Smooth muscle cell (in vitro differentiated cells): ENCODE measurements around the gene SFTPD. TPM values are rescaled to one million over a fixed set of nuclear protein-coding genes. Genes with fewer than 3 reads are reported as not detected.

Source experiments
- DNase-seq: peaks from one replicate; lab custom pipeline; 2025; ENCODE audit not compliant: unreplicated experiment; lab: John Stamatoyannopoulos, UW
- H2AFZ ChIP-seq: fragments of 200-600 bp; sonication (generic); 2 replicates; pipeline ENCODE4 v1.6.0; 2016; ENCODE audit warnings: antibody characterized with exemption, low read depth, mild to moderate bottlenecking
- H3F3A ChIP-seq: fragments of 200-600 bp; sonication (generic); 2 replicates; pipeline ENCODE4 v1.6.0; 2017; ENCODE audit warnings: antibody characterized with exemption, low read depth
- H3K27ac ChIP-seq: fragments of 200-600 bp; sonication (generic); 2 replicates; pipeline ENCODE4 v1.5.1; 2016; ENCODE audit warnings: low read depth, mild to moderate bottlenecking
- H3K27me3 ChIP-seq: fragments of 200-600 bp; sonication (generic); 2 replicates; pipeline ENCODE4 v1.6.1; 2016; ENCODE audit warnings: low read depth, mild to moderate bottlenecking
- H3K36me3 ChIP-seq: fragments of 200-600 bp; sonication (generic); 2 replicates; pipeline ENCODE4 v1.5.1; 2016; ENCODE audit warnings: low read depth
- H3K4me1 ChIP-seq: fragments of 200-600 bp; sonication (generic); 2 replicates; pipeline ENCODE4 v1.5.1; 2016; ENCODE audit warnings: low read depth
- H3K4me2 ChIP-seq: fragments of 200-600 bp; sonication (generic); 2 replicates; pipeline ENCODE4 v1.6.0; 2016; ENCODE audit warnings: mild to moderate bottlenecking
- H3K4me3 ChIP-seq: fragments of 200-600 bp; sonication (generic); 2 replicates; pipeline ENCODE4 v1.5.1; 2016; ENCODE audit warnings: mild to moderate bottlenecking
- H3K79me2 ChIP-seq: fragments of 200-600 bp; sonication (generic); 2 replicates; pipeline ENCODE4 v1.6.0; 2016; ENCODE audit warnings: low read depth, mild to moderate bottlenecking
- H3K9ac ChIP-seq: fragments of 200-600 bp; sonication (generic); 2 replicates; pipeline ENCODE4 v1.6.0; 2016; ENCODE audit warnings: low read depth
- H3K9me3 ChIP-seq: fragments of 200-600 bp; sonication (generic); replicated peaks from 2 replicates; pipeline ENCODE4 v1.5.1; 2016; ENCODE audit warnings: low read depth
- H4K20me1 ChIP-seq: fragments of 200-600 bp; sonication (generic); 2 replicates; pipeline ENCODE4 v1.6.0; 2016; ENCODE audit warnings: low read depth
- CTCF ChIP-seq: fragments of 200-600 bp; sonication (generic); IDR thresholded peaks from 2 replicates; pipeline ENCODE4 v1.5.1; 2017; ENCODE audit warnings: borderline replicate concordance, mild to moderate bottlenecking, antibody characterized with exemption; ENCODE audit not compliant: insufficient read depth, poor library complexity, severe bottlenecking
- WGBS: methylation state at CpG from one replicate; pipeline ENCODE4 v1.1.7; 2016; ENCODE audit warnings: low lambda C conversion rate; 5-methylcytosine and 5-hydroxymethylcytosine counted together
- polyA plus RNA-seq: library from polyadenylated mRNA; unstranded; fragments of >200 nt; fragmentation: Nextera tagmentation; extraction: Ambion mirVana; gene quantifications from 2 replicates; pipeline ENCODE4 v1.2.1, GENCODE V29; 2016
- total RNA-seq: library from RNA; depleted of rRNA; stranded (reverse); fragments of >200 nt; gene quantifications from 2 replicates; pipeline ENCODE4 v1.2.3, GENCODE V29; 2014

SFTPD gene
- total and polyA plus RNA-seq, 2 experiments from 2014 or later: 1.0 to 1.9 TPM

GRCh38 chr10:79979976-79980687, 31.2 kb upstream of the SFTPD start:
- H3K4me1 ChIP-seq: no peaks in the 10 kb centered on the region
- no peaks in the 10 kb centered on the region for H3K79me2 ChIP-seq
- H3K27ac ChIP-seq: no peak overlapping the region
- no peaks in the 10 kb centered on the region for H3K9me3 ChIP-seq
- 92% methylated on average over 2 of the region's 2 CpGs for WGBS
- no peak for TF ChIP-seq CTCF
- H4K20me1 ChIP-seq: no peaks in the 10 kb centered on the region
- H3K4me3 ChIP-seq: no peak overlapping the region
- H3K27me3 ChIP-seq: no peaks in the 10 kb centered on the region
- H3K36me3 ChIP-seq: no peaks in the 10 kb centered on the region
- no peak overlapping the region for H3K9ac ChIP-seq
- H3K4me2 ChIP-seq: no peak overlapping the region
- no peaks in the 10 kb centered on the region for H3F3A ChIP-seq
- DNase-seq: no peak
- H2AFZ ChIP-seq: no peak overlapping the region

- 84% methylated on average over 3 of the region's 3 CpGs for WGBS
- H3K4me2 ChIP-seq: no peak overlapping the region
- no peaks in the 10 kb centered on the region for H3F3A ChIP-seq
- no peak overlapping the region for H2AFZ ChIP-seq
- H3K9ac ChIP-seq: no peak overlapping the region
- no peaks in the 10 kb centered on the region for H3K27me3 ChIP-seq
- no peak overlapping the region for H3K4me3 ChIP-seq
- no peaks in the 10 kb centered on the region for H3K9me3 ChIP-seq
- no peaks in the 10 kb centered on the region for H3K36me3 ChIP-seq
- no peak overlapping the region for H3K27ac ChIP-seq
- DNase-seq: no peak
- TF ChIP-seq CTCF: no peak
- H3K79me2 ChIP-seq: no peaks in the 10 kb centered on the region
- H4K20me1 ChIP-seq: no peaks in the 10 kb centered on the region
- H3K4me1 ChIP-seq: no peaks in the 10 kb centered on the region
Measured at GRCh38 chr10:79979310-79979975, 30.5 kb upstream of the SFTPD start.

GRCh38 chr10:79976999-79977398, 28.1 kb upstream of the SFTPD start:
- no peak for TF ChIP-seq CTCF
- H3K27ac ChIP-seq: no peak overlapping the region
- H4K20me1 ChIP-seq: no peaks in the 10 kb centered on the region
- no peaks in the 10 kb centered on the region for H3F3A ChIP-seq
- no peaks in the 10 kb centered on the region for H3K36me3 ChIP-seq
- no peaks in the 10 kb centered on the region for H3K79me2 ChIP-seq
- no peak overlapping the region for H3K4me3 ChIP-seq
- no peaks in the 10 kb centered on the region for H3K27me3 ChIP-seq
- 93% methylated on average over 2 of the region's 2 CpGs for WGBS
- H3K9me3 ChIP-seq: no peaks in the 10 kb centered on the region
- no peak overlapping the region for H2AFZ ChIP-seq
- H3K9ac ChIP-seq: no peak overlapping the region
- DNase-seq: no peak
- no peaks in the 10 kb centered on the region for H3K4me1 ChIP-seq
- no peak overlapping the region for H3K4me2 ChIP-seq
